GM21576 (cell line): Measurements from ENCODE around the gene ASB15.
"Not testable (repeated sequence)": the region's sequence is repeated elsewhere in the genome, so short reads cannot be mapped to it uniquely, and the experiment has no call there.

Source experiments
- ATAC-seq: cut with Tn5 transposase; IDR thresholded peaks from one replicate; pipeline ENCODE4 v1.9.1; 2021; ENCODE audit warnings: mild to moderate bottlenecking, moderate library complexity; ENCODE audit not compliant: unreplicated experiment

Gene ASB15

DNA sequence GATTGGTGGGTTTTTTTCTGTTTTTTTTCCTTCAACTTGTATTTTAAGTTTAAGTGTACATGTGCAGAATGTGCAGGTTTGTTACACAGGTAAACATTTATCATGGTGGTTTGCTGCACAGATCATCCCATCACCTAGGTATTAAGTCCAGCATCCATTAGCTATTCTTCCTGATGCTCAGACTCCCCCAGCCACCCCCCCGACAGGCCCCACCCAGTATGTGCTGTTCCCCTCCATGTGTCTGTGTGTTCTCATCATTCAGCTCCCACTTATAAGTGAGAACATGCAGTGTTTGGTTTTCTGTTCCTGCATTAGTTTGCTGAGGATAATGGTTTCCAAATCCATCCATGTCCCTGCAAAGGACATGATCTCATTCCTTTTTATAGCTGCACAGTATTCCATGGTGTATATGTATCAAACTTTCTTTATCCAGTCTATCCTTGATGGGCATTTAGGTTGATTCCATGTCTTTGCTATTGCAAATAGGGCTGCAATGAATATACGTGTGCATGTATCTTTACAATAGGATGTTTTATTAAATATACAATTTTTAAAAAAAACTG lies 32.5 kb downstream of the ASB15 start:
- ATAC-seq = not testable (repeated sequence)

DNA sequence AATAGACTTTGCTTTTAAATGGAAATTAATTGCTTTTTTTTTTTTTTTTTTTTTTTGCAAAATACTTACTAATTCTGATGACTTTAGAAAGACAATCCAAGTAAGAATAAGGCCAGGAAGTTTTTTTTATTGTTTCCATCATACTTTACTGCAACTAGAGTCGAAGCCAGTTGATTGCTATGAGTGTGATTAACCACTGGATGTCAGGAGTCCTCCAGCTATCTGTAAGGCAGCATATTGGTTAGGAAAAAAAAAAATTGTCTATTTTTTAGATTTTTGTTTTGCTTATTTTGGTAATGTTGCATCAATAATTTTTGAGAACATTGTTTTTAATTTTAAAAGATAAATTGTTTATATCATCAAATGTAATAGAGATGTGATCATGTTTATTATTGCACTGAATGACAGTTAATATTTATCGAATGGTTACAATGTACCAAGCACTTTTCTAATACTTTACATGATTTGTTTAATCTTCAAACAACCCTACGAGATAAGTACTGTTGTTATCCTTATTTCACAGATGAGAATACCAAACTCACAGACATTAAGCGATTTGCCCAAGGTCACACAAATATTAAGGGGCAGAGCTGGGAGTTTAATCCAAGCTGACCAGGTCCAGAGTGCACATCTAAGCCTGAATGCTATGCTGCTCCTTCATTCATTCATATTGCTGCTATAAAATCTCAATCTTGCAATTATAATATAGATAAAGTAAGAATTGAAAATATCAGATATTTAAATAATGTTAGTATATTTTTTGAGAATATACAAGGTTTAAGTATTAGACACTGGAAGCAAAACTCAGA lies 34.1 kb downstream of the ASB15 start:
- no peak for ATAC-seq

DNA sequence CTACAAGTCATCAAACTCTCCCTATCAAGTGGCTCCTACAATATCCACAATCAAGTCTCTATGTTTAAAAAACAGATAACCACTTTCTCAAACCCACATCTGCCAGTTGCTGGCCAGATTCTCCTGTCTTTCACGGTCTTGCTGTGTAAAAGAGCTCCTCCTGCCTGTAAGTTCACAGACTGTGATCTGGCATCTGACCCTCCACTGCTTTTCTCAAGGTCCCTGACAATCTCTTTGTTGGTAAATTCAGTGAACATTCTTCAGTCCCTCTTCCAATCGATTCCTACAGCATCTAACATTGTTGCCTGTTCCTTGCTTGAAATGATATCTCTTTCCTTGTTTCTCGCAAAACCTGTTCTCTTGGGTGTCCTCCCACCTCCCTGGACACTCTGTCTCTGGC lies 35.6 kb downstream of the ASB15 start:
- no peak for ATAC-seq

DNA sequence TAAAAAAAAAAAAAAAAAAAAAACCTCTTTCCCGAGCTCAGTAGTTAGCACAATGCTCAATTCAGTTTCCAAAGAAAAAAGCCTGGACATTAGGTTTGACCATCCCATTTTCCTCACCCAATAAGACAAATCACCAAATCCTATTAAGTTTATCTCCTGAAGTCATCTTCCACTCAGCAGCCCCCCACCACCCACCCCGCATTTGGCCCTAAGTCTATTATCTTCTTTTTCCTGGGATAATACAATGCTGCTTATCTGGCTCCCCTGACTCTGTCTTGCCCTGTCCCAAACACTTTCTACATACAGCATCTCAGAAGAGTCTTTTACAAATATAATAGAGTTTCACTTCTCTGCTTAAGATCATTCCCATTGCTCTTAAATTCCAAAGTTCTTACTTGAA lies 36.3 kb downstream of the ASB15 start:
- no peak for ATAC-seq

DNA sequence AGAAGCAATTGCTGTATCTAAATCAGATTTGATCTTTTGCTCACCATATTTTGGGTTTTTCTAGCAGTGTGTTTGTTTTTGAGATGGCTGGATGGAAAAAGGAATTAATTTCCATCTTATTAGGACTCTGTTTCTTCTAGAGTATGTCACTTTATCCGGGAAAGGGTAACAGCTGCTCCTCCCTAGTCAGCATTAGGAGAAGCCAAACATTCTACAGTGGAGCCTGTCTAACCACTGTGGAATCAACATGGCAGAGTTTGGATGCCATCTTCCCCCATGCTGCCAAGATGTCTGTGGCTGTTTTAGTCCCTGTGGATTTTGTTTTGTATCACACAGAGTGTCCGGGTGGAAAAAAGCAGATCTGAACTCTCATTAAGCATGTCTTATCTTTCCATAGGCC lies 38.0 kb downstream of the ASB15 start:
- ATAC-seq = no peak

DNA sequence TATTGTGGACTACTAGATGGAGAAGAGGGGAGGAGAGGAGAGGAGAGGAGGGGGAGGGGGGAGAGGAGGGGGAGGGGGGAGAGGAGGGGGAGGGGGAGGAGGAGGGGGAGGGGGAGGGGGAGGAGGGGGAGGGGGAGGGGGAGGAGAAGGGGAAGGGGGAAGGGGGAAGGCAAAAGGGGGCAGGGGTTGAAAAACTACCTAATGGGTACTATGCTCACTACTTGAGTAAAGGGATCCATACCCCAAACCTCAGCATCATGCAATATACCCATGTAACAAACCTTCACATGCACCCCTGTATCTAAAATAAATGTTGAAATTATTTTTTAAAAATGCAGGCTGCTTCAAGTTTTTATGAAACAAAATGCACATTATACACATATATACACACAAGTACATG lies 39.0 kb downstream of the ASB15 start:
- no peak for ATAC-seq

DNA sequence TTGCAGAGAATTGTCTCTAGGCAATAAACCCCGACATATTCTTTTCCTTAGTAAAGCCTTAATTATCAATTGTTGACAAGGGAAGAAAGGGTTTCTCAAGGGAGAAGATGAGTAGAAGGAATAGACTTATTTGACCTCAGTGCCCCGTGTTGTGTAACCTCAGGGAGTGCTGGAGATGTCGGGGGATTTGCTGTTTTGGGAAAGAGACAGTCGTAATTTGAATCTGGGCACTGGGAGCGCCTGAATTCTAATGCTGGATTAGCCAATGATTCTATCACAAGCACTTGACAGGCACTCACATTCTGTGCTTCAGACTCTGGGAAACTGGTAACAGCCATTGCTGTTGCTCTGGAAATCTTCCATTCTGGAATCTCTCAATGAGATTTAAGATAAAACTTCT lies 40.3 kb downstream of the ASB15 start:
- ATAC-seq = no peak

DNA sequence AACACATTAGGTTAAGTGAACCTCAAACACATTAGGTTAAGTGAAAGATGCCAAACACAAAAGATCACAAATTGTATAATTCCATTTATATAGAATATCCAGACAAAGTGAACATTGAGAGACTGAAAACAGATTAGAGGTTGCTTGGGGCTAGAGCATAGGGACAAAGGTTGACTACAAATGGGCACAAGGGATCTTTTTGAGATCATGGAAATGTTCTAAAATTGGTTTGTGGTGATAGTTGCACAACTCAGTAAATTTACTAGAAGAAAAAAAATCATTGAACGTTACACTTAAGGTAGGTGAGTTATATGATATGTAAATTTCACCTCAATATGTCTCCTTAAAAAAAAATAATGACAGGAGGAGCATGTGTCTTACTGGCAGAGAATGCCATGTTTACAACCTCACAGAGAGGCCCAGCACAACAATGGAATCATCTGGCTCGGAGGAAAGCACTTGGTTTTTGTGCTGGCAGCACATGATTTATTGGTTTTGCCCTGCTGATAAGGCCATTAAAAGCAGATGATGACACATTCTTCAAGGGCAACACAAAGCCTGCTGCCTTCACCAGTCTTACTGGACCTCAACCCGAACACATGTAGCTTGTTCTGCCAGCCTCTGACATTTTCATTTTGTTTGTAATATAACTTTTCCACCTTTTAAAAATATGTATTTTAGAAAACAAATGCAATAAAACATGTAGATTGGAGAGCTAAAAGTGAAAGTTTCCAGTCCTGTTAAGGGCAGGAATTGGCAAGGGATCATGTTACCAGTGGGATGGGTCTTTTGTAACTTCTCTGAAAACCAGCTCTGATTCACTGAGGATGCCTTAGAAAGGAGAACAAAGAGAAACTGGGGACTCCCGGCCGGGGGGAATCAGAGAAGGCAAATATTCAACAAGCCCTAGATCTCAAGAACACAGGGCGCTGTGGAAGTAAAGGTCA lies 42.1 kb downstream of the ASB15 start:
- no peak for ATAC-seq

DNA sequence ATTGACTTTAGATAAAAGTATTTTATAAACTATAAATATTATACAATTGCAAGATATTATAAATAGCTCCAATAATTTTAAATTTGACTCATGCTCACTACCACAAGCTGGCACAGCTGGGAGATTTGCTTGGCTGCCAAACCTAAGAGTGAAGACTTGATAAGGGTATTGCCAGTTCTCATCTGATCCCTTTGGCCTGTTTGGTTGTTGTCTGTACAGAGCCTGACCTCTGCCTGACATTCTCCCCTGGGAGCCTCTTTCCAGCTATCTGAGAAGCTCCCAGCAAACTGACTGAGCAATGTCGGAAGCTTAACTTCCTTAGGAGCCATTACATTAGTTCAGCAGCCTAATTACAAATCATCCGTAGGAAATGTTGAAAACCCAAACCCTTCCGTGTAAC lies 43.9 kb downstream of the ASB15 start:
- no peak for ATAC-seq

DNA sequence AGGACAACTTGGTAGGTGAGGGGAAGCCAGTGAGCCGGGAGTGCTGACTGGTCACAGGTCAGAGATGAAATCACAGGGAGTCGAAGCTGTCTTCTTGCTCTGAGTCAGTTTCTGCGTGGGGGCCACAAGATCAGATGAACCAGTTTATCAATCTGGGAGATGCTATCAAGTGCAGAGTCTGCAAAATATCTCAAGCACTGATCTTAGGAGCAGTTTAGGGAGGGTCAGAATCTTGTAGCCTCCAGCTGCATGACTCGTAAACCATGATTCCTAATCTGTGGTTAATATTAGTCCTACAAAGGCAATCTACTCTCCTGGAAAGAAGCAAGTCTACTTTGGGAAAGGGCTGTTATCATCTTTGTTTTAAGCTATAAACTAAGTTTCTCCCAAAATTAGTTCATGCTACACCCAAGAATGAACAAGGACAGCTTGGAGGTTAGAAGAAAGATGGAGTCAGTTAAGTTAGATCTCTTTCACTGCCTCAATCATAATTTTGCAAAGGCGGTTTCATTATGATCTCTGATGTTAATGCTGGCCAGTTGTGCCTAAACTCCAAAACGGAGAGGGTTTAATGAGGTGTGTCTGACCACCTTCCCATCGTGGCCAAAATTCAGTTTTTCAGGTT lies 45.6 kb downstream of the ASB15 start:
- ATAC-seq = no peak

DNA sequence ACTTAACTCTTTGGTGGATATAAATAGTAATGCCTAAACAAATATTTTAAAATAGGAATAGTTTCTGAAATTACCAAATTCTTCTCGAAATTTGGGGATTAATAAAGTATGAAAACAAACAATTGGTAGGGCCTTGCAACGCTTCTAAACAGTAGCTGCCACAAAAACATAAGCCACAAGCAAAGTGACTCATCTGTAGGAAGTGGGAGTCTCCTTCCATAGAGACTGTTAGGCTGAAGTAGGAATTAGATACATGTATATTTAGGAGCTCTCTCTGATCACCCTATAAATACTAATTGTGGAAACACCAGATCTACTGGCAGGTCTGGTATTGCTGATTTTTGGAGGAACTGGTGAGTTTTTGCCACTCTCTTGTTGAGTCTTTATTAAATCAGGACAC lies 48.3 kb downstream of the ASB15 start:
- ATAC-seq = no peak

DNA sequence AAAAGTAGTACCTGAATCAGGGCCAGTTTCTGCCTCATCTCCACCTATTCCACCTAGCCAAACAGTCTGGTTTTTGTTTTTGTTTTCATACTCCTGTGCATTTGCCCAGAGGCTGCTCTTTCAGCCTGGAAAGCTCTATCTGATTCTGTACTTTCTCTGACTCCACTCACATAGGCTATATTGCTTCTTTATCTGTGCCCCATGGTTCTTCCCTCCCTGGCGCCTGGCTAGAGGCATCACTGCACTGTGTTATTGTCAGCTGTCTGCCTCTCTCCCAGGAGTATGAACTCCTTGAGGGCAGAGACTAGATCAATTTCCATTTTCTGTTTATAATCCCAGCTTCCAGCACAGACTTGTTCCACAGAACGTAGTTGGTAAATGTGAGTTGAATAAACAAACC lies 49.0 kb downstream of the ASB15 start:
- no peak for ATAC-seq

DNA sequence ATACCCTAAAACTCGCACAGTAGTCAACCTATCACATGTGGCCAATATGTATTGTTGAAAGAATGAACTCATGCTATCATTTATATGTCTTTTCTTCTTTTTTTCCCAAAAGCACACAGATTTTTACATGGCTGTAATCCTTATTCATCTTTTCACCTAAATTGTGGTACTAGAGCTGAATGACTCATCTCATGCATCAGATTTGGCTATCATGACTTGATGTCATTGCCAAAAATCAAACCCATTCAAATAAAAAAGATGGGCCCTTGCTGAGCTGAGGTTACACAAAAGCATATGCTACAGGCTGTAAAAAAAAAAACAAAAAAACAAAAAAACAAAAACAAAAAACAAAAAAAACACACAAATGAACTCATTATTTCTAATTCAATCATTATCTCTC lies 50.8 kb downstream of the ASB15 start:
- no peak for ATAC-seq

DNA sequence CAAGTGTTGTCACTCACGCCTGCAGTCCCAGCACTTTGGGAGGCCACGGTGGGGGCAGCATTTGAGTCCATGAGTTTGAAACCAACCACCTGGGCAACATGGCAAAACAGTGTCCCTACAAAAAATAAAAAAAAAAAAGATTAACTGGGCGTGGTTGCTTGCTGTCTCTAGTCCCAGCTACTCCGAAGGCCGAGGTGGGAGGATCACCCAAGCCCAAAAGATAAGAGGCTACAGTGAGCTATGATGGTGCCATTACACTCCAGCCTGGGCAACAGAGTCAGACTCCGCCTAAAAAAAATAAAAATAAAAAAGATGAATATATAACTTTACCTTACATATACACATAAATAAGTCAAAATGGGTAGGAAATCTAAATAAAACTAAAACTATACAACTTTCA lies 51.5 kb downstream of the ASB15 start:
- ATAC-seq = no peak

DNA sequence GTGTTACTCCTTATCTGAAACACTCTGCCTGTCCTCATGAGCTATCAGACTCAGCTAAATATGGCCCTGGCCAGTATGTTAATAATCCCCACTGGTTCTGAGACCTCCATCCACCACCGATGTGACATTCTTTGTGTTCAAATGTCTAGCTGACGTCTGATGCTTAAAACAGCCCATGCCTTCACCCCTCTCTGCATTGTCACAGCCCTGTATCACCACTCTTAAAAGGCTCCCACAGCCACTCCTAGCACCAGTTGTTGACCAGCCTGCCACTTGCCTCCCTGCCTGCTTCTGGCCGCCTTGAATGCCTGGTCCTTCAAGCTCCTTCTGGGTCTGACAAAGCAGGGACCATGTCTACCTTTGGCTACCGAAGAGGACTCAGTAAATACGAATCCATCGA lies 54.0 kb downstream of the ASB15 start, which contains the start of gene LMOD2:
Gene LMOD2 (plus strand): TSS at position 253 of the 400 bp plus-strand sequence. CDS start 98 bp downstream, at position 351.
- no peak for ATAC-seq

DNA sequence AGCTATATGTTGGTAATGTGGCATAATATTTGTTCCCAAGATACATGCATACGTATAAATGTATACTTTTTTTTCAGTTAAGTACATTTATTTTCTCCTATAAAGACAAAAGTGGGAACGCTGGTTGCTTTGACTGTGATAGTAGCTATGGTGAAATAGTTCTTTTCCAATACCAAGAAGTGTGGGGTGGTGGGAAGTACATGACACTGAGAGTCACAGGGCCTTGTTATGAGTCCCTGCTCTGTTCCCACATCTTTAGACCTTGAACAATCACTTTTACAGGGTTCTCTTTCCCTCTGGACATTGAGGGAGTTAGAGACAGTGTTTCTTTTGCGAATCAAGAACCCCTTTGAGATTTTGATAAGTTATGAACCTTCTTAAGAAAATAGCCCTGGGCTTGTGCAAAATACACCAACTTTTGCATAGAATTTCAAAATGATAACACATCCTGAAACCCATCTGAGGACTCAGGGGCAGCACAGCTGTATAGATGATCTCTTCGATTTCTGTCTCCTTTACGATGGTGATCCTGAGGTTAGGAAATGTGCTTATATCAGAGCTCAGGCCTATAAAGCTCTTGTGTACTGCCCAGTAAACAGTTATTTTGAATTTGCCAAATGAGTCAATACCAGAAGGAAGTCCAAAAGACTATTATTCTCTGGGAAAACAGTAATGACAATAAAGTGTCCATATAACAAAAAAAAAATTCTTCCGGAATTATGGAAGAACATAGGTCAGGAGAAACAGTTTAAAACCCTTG lies 55.1 kb downstream of the ASB15 start:
- no peak for ATAC-seq

DNA sequence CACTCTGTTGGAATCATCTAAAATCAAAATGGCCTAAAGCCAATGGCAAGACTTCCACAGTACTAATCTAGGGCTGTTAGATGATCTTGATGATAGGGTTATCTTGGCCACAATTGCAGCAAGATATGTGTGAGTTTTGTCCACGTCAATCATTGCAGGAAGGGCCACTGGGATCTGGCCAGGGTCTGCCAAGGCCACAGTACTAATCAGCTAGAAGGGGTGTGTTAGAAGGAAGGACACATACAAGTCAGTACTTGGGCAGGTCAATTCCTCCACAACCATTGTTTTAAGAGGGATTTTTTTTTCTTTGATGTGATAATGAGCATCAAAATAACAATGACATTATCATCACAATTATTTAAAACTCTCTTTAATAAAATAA lies 55.7 kb downstream of the ASB15 start:
- ATAC-seq = no peak

DNA sequence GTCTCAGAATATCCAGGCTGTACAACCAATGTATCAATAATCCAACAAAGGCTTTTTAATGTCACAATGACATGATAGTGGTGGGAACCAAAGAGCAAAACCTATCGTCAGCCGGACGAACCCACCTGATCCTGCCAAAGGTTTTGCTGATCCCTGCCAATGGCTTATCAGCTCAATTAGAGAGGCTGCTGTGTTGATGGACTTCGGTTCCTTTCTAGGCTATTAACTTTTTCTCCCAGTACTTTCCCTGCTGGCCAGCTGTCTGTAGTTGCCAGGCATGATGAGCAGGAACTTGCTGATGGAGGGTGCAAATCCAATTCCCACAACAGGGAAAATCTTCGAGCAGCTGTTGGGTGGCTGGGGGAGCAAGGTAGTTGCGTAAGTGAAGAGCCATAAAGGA lies 56.4 kb downstream of the ASB15 start:
- no peak for ATAC-seq

DNA sequence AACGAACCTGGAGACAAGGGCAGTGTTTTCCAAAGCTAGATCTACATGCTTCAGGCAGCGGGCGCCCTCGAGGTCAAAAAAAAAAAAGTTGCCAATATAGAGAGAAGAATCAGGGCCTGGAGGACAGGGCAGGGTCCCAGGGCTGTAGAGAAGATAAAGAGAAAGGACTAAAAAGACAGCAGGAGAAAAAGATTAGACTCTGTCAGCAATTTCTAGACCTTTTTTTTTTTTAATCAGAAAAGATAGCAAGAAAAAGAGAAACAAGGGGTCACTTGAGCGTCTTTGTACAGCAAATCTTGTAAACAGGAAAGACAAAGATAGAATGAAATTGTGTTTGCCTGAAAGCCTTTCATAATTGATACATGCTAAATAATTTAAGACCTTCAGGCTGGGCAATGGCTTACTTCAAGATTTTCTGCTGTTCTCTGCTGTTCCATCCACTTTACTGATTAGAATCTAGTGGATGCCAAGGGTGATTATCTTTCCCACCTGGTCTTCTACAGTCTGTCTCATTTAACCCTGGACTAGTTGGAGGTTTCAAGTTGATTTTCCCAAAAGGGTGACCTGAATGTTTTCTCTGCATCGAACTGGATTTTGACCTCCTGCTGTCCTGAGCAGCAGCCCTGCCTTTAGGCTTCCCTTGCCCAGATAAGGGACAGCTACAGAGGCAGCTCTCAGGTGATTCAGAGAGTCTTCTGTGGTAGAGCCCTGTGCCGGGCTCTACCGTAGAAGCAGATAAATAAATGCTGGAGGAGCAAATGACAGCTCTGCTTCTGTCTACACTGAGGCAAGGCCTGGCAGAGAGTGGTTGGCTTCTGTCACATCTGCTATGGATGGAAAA lies 59.1 kb downstream of the ASB15 start:
- ATAC-seq = no peak

DNA sequence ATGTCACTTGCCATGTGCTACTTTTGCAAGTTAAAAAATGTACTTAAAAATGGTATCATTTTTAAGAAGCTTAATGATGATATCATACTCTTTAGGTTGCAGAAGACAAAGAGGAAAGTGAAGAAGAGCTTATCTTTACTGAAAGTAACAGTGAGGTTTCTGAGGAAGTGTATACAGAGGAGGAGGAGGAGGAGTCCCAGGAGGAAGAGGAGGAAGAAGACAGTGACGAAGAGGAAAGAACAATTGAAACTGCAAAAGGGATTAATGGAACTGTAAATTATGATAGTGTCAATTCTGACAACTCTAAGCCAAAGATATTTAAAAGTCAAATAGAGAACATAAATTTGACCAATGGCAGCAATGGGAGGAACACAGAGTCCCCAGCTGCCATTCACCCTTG lies 60.1 kb downstream of the ASB15 start:
- no peak for ATAC-seq
